HG03066 (cell line): ENCODE measurements around the gene MYO18B.

Experiments used
- ATAC-seq: cut with Tn5 transposase; IDR thresholded peaks from one replicate; pipeline ENCODE4 v1.9.1; 2021; ENCODE audit warnings: low read depth; ENCODE audit not compliant: unreplicated experiment

The MYO18B gene

GRCh38 chr22:26068571-26068970 lies 326.6 kb downstream of the MYO18B start:
- no peak for ATAC-seq

GRCh38 chr22:26072621-26073020 lies 330.6 kb downstream of the MYO18B start:
- no peak for ATAC-seq

- ATAC-seq = no peak
Observed at GRCh38 chr22:26075251-26075650, 333.3 kb downstream of the MYO18B start.

DNA sequence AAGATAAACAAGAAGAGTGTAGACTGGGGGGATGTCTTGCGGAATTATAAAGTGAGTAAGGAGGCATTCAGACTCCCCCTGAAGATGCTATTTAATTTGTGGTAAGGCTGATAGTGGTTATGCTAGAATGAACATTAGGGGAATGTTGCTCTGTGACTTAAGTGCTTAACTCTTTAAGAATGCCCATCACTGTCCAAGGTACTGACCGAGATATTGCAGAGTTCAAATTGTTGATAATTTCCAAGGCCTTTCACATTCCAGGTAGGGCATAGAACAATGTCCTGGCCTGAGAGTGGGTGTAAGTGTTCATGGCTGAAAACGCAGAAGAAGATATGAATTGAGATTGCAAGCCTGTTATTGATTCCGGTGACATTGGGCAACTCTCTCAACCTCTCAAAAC lies 337.0 kb downstream of the MYO18B start:
- no peak for ATAC-seq
